NCI-H524 (cell line): ENCODE measurements around the gene MRTFA.
A peak's percentile ranks its signal among the peaks of the same experiment; 100 is the strongest.
"Not testable (repeated sequence)": the region's sequence is repeated elsewhere in the genome, so short reads cannot be mapped to it uniquely, and the experiment has no call there.

Source experiments
- DNase-seq, 2 experiments: peaks; one replicate each; lab custom pipeline; 2025; lab: John Stamatoyannopoulos, UW

MRTFA gene

DNA sequence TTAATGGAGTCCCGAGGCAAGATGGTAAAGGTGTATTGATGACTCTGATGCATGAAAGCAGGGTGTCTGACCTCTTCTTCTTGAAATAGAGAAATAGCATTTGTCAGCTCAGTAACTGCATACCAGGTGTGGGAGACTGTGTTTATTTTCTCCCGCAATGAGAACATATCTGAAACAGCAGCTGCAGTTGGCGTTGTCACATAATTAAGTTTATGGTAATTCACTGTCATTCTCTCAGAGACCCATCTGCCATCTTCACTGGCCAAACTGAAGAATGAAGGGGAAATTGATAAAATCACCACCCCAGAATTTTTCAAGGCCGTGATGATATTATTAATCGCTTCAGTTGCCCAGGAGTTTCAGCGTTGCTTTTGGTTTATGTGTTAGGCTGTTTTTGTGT, 22.6 kb upstream of the MRTFA start:
- peak; percentile 62 to 87 for DNase-seq

- DNase-seq = not testable (repeated sequence)
Measured at GRCh38 chr22:40656651-40657050, 20.1 kb upstream of the MRTFA start.

DNA sequence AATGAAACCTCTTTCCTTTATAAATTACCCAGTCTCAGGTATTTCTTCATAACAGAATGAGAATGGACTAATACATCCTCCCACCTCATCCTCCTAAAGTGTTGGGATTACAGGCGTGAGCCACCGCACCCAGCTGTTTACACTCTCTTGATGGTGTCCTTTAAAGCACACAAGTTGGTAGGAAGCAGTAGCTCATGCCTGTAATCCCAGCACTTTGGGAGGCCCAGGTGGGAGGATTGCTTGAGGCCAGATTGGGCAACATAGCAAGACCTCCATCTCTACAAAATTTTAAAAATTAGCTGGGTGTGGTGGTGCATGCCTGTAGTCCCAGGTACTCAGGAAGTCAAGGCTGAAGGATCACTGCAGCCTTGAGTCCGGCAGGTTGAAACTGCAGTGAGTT, 19.4 kb upstream of the MRTFA start:
- DNase-seq = peak in 1 of 2 experiments; percentile 16

- DNase-seq = peak; percentile 56 to 84
Measured at GRCh38 chr22:40654522-40655167, 18.1 kb upstream of the MRTFA start.

GRCh38 chr22:40653361-40653760, 16.8 kb upstream of the MRTFA start:
- DNase-seq = peak; percentile 5 to 44

DNA sequence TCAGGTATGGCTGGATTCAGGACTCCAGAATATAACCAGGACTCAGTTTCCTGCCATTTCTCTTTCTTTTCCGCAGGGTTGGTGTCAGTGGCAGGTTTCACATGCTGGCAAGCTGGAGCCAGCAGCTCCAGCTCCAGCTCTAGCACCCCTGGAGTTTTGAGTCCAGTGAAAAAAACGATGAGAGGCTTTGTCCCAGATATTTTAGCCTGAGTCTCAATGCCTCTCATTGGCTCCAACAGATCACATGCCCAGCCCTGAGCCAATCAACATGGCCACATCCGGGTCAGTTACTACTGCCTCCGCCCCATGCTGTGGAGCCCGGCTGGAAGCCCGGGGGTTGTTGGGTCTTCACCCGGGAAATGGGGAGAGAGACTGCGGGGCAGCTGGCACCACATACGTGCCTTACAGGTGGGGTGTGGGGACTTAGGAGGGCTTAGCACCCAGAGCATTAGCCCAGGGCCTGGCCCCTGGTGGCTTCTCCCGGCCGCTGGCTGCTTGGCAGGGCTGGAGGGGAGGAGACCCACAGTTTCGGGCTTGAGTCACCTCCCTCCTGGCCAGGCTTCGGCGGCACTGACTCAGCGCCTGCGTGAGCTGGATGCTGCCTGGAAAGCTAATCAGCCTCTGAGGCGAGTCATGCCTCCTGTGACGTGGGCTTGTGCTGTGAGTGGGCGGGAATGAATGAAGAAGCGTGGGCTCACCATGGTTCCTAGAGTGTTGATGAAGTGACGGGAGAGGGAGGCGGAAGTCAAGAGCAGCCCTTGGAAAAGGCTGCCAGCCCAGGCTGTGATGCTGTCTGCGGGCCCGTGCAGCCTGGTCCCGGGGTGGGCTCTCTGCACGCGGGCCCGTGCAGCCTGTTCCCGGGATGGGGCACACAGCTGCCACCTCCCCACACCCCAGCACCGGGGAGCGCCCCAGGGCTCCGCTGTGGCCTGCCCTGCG, 15.3 kb upstream of the MRTFA start:
- peak; percentile 89 to 97 for DNase-seq

GRCh38 chr22:40651057-40651456, 14.5 kb upstream of the MRTFA start:
- no peak for DNase-seq

DNA sequence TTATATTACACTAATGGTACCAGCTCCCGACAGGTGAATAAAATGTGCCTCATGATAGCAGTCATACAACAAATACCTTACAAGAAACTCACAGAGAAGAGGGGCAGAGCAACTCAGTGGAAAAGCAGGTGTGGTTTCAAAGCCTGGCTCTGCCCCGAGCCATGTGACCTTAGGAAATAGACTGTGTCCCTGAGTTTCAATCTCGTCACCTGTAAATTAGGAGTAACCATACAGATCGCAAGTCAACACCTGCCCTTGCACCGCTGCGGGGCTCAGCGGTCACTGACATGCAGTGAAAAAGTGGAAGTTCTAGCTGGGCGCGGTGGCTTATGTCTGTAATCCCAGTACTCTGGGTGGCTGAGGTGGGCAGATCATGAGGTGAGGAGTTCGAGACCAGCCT, 11.9 kb upstream of the MRTFA start:
- DNase-seq = no peak

GRCh38 chr22:40645579-40646197, 9.2 kb upstream of the MRTFA start:
- DNase-seq = no peak

GRCh38 chr22:40642316-40642715, 5.8 kb upstream of the MRTFA start:
- DNase-seq = no peak

DNA sequence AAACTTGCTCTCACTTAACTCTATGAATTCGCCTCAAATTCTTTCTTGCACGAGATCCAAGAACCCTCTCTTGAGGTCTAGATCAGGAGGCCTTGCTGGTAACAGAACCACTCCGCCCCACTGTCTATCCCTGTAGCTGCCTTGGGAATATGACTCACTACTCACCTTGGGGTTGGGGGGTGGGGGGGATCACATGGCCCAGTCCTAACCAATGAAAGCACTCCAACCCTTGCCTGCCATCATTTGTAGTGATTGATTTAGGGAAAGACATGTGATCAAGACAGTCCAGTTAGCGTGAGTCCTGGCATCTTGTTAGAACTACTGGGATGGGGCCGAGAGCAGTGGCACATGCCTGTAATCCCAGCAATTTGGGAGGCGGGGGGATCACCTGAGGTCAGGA, 4.8 kb upstream of the MRTFA start:
- no peak for DNase-seq

DNA sequence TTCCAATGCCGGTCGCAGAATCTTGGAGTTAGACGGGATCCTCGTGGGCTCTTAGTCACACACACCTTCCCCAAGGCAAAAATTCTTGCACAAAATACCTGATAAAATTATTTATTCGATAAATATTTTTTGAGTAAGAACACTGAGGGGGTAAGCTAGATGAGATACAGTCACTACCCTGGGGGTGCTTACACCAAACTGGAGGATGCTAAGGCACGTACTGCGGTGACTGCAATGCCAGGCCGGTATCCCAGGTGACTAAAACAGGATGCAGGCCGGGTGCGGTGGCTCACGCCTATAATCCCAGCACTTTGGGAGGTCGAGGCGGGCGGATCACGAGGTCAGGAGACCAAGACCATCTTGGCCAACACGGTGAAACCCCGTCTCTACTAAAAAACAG, 1.7 kb upstream of the MRTFA start:
- no peak for DNase-seq

- peak; percentile 44 to 49 for DNase-seq
Measured at GRCh38 chr22:40637183-40638150, 948 bp upstream of the MRTFA start.

DNA sequence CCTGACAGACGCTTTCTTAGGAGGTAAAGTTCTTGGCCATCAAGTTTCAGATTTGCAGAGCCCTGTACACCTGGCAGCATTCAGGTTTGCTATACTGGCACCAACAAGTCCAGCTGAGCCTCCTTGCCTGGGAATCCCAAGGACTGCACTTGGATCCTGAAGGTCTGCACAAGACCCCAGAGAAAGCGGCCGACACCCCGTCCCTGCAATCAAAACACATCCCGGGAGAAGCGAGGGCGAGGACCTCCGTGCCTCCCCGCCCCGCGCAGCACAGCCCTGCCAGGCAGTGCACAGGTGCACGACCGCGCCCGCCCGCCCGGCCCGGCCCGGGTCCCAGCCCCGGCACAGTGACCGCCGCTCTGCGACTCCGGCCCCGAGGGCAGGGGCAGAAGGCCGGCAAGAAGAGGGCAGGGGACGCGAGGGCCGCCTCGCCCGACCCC, 559 bp downstream of the MRTFA start:
- no peak for DNase-seq

DNA sequence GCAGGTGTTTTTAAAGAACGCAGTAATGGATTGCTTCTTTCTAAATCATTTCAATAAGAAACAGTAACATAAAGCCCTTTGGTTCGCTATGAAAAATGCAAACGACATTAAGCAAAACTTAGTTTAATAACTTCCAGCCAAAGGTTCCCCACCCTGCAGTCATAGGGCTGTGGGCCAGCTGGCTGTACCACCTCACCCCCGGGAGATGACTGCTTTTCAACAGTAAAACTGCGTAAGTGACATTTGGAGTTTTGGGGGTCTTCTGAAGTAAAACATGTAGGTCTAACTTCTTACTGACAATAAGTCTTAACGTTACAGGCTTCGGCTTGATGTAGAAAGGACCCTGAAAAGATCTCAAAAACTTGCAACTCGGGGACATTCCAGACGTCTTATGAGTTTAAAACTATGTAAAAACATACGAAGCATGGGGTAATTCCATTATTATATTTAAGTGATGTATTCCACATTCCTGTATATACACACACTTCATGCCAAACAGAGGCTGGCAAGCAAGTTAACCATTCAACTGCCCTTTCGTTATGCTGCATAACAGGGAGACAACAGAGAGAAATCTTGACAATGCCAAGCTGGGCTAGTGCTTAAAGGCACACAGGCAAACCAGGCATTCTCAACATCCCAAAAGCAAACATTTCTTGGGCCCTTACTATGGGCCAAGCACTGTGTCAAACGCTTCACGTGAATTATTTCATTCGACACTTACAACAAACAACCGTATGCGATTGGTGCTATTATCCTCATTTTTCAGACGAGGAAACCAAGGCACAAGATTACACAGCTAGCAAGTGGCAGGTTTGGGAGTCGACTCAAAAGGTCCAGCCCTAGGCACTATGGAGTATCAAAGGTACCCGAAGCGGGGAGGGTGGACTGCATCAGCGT, 1.2 kb downstream of the MRTFA start:
- DNase-seq = no peak

GRCh38 chr22:40634119-40634903, 2.2 kb downstream of the MRTFA start:
- peak in 1 of 2 experiments; percentile 16 for DNase-seq

DNA sequence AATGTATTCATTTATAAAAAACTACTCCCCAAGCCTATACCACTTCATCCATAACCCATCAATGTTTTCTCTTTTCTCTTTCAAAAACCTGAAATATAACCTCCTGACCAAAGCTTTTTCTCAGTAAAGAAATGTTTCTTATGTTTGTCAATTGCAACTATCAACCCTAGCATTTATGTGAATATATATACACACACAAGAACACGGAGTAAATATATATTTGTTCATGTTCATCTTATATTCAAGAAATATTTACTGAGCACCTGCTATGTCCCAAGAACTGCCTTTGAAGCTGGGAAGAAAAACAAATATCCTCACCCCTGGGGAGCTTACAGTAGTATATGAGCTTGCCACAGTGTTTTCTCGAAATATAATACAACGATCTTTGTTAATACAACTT, 3.5 kb downstream of the MRTFA start:
- DNase-seq = no peak

- no peak for DNase-seq
Measured at GRCh38 chr22:40631925-40632324, 4.6 kb downstream of the MRTFA start.

GRCh38 chr22:40628354-40629042, 8.0 kb downstream of the MRTFA start:
- no peak for DNase-seq
